DND-41 (cell line): ENCODE measurements around the gene ZNF644.

Experiments
- CTCF ChIP-seq: IDR thresholded peaks from 2 replicates; pipeline ENCODE4 v1.5.1; 2012; ENCODE audit warnings: borderline replicate concordance, low read length, moderate library complexity, mild to moderate bottlenecking; ENCODE audit not compliant: poor library complexity, severe bottlenecking; ENCODE audit errors: extremely low read depth
- EZH2 ChIP-seq: IDR thresholded peaks from 3 replicates; pipeline ENCODE4 v1.6.1; 2012; ENCODE audit warnings: borderline replicate concordance, low read depth, mild to moderate bottlenecking, moderate library complexity, low read length, inconsistent platforms; ENCODE audit not compliant: severe bottlenecking

GRCh38 chr1:90952906-90953305 lies 68.9 kb downstream of the ZNF644 start:
- no peak for TF ChIP-seq CTCF
- no peak for TF ChIP-seq EZH2
